22Rv1 (cell line): ENCODE results near the gene ZNF302.

Source experiments
- CTCF ChIP-seq: fragments of 450-650 bp; IDR thresholded peaks from 2 replicates; pipeline ENCODE4 v1.5.1; 2017; ENCODE audit warnings: mild to moderate bottlenecking
- ZFX ChIP-seq: fragments of 450-650 bp; IDR thresholded peaks from 2 replicates; pipeline ENCODE4 v1.6.1; 2017; ENCODE audit warnings: antibody characterized with exemption, borderline replicate concordance

- no peak for TF ChIP-seq CTCF
- TF ChIP-seq ZFX = no peak
Observed at GRCh38 chr19:34725400-34725799, 47.9 kb downstream of the ZNF302 start.
